Left lung (tissue), 10 donors: ENCODE results near the gene SLIT3. TPM values are rescaled to one million over a fixed set of nuclear protein-coding genes. Genes with fewer than 3 reads are reported as not detected.

Experiments
- ATAC-seq: fragments of 200-7000 bp; cut with Tn5 transposase; one replicate; pipeline ENCODE4 v1.9.1; 2020; ENCODE audit warnings: moderate library complexity
- DNase-seq, 4 donors: peaks; one replicate each; pipeline ENCODE4 v3.0.0-alpha.2; 2013 to 2020
- H3K27ac ChIP-seq, 2 donors: fragments of 200-600 bp; sonication (generic) in 1 of 2; one replicate each; pipeline versions ENCODE4 v1.5.0 to v1.8.0; 2020 to 2021
- H3K27me3 ChIP-seq, 2 donors: fragments of 200-600 bp; sonication (generic) in 1 of 2; one replicate each; pipeline versions ENCODE4 v1.5.0 to v1.8.0; 2020 to 2021
- H3K36me3 ChIP-seq, 2 donors: fragments of 200-600 bp; sonication (generic) in 1 of 2; one replicate each; pipeline versions ENCODE4 v1.5.0 to v1.8.0; 2020 to 2021
- H3K4me1 ChIP-seq, 2 donors: fragments of 200-600 bp; one replicate each; pipeline ENCODE4 v1.8.0; 2021
- H3K4me3 ChIP-seq, 2 donors: fragments of 200-600 bp; sonication (generic) in 1 of 2; one replicate each; pipeline versions ENCODE4 v1.5.0 to v1.8.0; 2020 to 2021; ENCODE audit warnings: mild to moderate bottlenecking in 1 of 2
- H3K9me3 ChIP-seq, 2 donors: fragments of 200-600 bp; sonication (generic) in 1 of 2; one replicate each; pipeline versions ENCODE4 v1.5.0 to v1.8.0; 2020 to 2021
- intact Hi-C, 2 donors: fragments of 100-400 bp; cut with DNase I; formaldehyde crosslinking; loops; one replicate each; pipeline versions ENCODE4 v1.11.2 to v1.14.2; 2022
- polyA plus RNA-seq, 6 donors: library from polyadenylated mRNA; unstranded; fragments of 120-200 nt; gene quantifications; one replicate each; pipeline ENCODE4 v1.2.1, GENCODE V29; 2013; ENCODE audit not compliant: insufficient read length in 6 of 6
- total RNA-seq, 2 donors: library from RNA; stranded (reverse); fragmentation: NEBNext Ultra II Directional; extraction: Animal tissue kit (Norgen Biotek cat#: 25700); gene quantifications; one replicate each; pipeline ENCODE4 v1.2.1, GENCODE V29; 2021
- TF ChIP-seq, protein P1 (sequence below), 2 donors: fragments of 200-600 bp; sonication (generic) in 1 of 2; IDR thresholded peaks; one replicate each; pipeline versions ENCODE4 v1.5.0 to v1.8.0; 2021; ENCODE audit warnings: antibody characterized with exemption in 2 of 2
- donor health status: DM: no; HTN: yes; CAD: no.
- donor health status: DM: no; HTN: no; CAD: no.

The SLIT3 gene
- total and polyA plus RNA-seq, 8 donors: 37.6 to 77.1 (median 45.9) TPM

DNA sequence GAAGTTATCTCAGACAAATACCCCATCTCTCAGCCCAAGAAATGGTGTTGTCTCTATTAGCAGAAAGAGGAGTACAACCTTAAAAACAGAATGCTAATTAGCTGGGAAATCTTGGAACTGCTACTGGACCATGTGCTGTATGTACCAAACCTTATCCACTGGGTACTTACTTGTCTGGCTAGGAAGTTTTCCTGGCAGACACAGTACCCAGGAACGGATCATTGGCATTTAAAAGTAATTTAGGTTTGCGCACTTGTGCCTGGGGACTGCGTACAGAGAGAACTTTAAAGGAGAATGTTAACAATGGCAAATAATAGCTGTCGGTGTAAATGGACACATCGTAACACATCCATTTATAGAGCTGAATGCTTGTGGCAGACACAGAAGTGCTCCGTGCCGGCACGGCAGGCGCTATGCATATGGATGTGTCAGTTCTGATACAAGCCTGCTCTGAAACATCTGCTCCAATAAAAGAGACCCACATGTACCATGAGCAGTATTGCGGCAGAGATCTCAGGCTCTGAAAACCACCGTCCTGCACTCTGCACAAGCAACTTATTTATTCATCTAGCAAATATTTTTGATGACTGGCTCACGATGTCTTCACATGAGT lies 431.2 kb downstream of the SLIT3 start:
- ATAC-seq: no peak
- intact Hi-C loops: no loop called here

GRCh38 chr5:168867241-168867640 lies 433.7 kb downstream of the SLIT3 start:
- Histone ChIP-seq H3K4me3 (no peak overlapping the region), H3K4me1 (no peaks in the 10 kb centered on the region), H3K9me3 (no peaks in the 10 kb centered on the region), H3K27me3 (no peaks in the 10 kb centered on the region), H3K36me3 (no peaks in the 10 kb centered on the region), H3K27ac (no peak overlapping the region)
- TF ChIP-seq, protein P1, sequence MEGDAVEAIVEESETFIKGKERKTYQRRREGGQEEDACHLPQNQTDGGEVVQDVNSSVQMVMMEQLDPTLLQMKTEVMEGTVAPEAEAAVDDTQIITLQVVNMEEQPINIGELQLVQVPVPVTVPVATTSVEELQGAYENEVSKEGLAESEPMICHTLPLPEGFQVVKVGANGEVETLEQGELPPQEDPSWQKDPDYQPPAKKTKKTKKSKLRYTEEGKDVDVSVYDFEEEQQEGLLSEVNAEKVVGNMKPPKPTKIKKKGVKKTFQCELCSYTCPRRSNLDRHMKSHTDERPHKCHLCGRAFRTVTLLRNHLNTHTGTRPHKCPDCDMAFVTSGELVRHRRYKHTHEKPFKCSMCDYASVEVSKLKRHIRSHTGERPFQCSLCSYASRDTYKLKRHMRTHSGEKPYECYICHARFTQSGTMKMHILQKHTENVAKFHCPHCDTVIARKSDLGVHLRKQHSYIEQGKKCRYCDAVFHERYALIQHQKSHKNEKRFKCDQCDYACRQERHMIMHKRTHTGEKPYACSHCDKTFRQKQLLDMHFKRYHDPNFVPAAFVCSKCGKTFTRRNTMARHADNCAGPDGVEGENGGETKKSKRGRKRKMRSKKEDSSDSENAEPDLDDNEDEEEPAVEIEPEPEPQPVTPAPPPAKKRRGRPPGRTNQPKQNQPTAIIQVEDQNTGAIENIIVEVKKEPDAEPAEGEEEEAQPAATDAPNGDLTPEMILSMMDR (IDR thresholded peaks at IDR 0.05): no peak
- intact Hi-C loops: no loop called here
- ATAC-seq (no peak), DNase-seq (no peak)

More for the DNA sequence above, 431.2 kb downstream of the SLIT3 start:
- Histone ChIP-seq H3K4me1 (no peaks in the 10 kb centered on the region), H3K27ac (no peak overlapping the region), H3K27me3 (peaks cover 0 to 17% of the 10 kb centered on the region in 2 donors), H3K4me3 (no peak overlapping the region), H3K9me3 (no peaks in the 10 kb centered on the region), H3K36me3 (no peaks in the 10 kb centered on the region)
- no peak for DNase-seq
- TF ChIP-seq, protein P1 (IDR thresholded peaks at IDR 0.05): no peak

DNA sequence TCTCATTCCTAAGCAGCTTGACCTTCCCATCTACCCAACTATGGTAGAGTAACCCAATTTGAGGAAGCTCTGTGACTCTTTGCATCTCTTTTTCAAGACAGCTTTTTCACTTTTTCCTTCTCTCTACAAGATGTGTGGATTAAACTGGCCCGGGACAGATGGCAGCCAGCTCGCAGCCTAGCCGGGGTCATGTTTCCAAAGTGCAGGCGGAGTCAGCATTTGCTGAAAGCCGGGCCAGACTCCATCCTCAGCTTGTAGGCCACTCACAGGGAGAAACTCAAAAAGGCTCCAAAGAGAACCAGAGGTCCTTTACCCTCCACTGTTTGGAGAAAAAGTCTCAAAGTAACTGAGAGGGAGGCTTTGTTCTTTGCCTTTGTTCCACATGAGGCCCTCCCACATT lies 435.0 kb downstream of the SLIT3 start:
- Histone ChIP-seq H3K27ac (no peak overlapping the region), H3K27me3 (no peaks in the 10 kb centered on the region), H3K4me3 (no peak overlapping the region), H3K36me3 (no peaks in the 10 kb centered on the region), H3K9me3 (no peaks in the 10 kb centered on the region), H3K4me1 (no peaks in the 10 kb centered on the region)
- TF ChIP-seq, protein P1 (IDR thresholded peaks at IDR 0.05): no peak
- intact Hi-C loops: no loop called here
- no peak for ATAC-seq
- no peak for DNase-seq

DNA sequence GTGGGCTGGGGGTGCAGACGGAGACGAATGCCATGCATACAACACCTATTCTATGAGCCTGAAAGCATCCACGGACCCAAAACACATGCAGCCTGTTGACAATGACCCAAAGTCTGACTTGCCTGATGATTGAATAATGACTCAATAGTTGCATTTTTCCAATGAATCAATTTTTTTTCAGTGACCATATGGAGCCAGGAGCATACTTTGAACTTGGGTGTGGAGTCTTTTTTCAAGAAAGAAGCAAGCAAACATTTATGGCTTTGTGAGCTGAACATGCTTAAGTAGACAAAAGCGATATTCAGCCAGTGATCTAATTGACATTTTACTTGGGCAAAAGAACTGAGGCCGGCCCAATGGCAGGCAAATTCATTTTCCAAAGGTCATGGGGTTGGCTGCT lies 437.9 kb downstream of the SLIT3 start:
- intact Hi-C loops: no loop called here
- H3K27ac ChIP-seq: no peak overlapping the region
- no peaks in the 10 kb centered on the region for H3K9me3 ChIP-seq
- H3K27me3 ChIP-seq: no peaks in the 10 kb centered on the region
- H3K36me3 ChIP-seq: no peaks in the 10 kb centered on the region
- DNase-seq (no peak), ATAC-seq (no peak)
- no peaks in the 10 kb centered on the region for H3K4me1 ChIP-seq
- TF ChIP-seq, protein P1 (IDR thresholded peaks at IDR 0.05): no peak
- no peak overlapping the region for H3K4me3 ChIP-seq

DNA sequence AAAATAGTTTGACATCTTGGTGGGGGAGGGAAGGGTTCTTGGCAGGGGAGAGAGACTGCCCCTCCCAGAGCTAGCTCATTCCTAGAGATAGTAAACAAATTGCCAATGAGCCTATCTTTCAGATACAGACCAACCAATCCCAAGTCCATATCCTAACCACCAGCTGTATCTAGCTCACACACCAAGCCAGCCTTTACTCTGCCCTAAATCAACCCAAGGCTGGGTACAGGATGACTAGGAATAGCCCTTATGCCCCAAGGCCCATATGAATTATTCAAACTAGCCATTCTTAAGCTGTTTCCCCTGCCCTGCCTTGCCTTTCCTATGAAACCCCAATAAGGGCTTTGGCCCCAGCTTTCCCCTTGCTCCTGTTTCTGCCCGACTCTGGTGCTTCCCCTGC lies 440.4 kb downstream of the SLIT3 start:
- intact Hi-C loops: no loop called here
- no peak for ATAC-seq
- H3K4me3 ChIP-seq: no peak overlapping the region
- H3K36me3 ChIP-seq: no peaks in the 10 kb centered on the region
- no peak overlapping the region for H3K27ac ChIP-seq
- DNase-seq: no peak
- no peaks in the 10 kb centered on the region for H3K4me1 ChIP-seq
- H3K27me3 ChIP-seq: no peaks in the 10 kb centered on the region
- H3K9me3 ChIP-seq: no peaks in the 10 kb centered on the region
- TF ChIP-seq, protein P1 (IDR thresholded peaks at IDR 0.05): no peak
